OCI-LY7 (cell line): ENCODE data around the gene DDAH1. TPM values are rescaled to one million over a fixed set of nuclear protein-coding genes. Genes with fewer than 3 reads are reported as not detected.

Experiments
- BruUV-seq: library from RNA; stranded (reverse); fragments of 400-500 nt; replicated peaks from 2 replicates; lab custom pipeline; 2021; lab: Mats Ljungman, UMichigan
- CTCF ChIA-PET: fragments of 300-600 bp; sonication (Branson Sonifier 250); formaldehyde crosslinking; loops from one replicate; lab custom pipeline; 2022; ENCODE audit warnings: antibody characterized with exemption; ENCODE audit not compliant: unreplicated experiment; lab: Charles Lee
- POLR2A ChIA-PET: fragments of 300-600 bp; sonication (Branson Sonifier 250); formaldehyde crosslinking; loops from one replicate; lab custom pipeline; 2022; ENCODE audit warnings: antibody characterized with exemption; lab: Charles Lee
- DNase-seq: peaks from one replicate; pipeline ENCODE4 v3.0.0-alpha.2; 2015; ENCODE audit warnings: low spot score
- H2AFZ ChIP-seq: fragments of 200-600 bp; sonication (generic), shearing (Covaris generic); 2 replicates; pipeline ENCODE4 v1.6.1; 2014; ENCODE audit warnings: mild to moderate bottlenecking, antibody characterized with exemption, low read length, moderate library complexity
- H3K27ac ChIP-seq: fragments of 200-600 bp; sonication (generic); 2 replicates; pipeline ENCODE4 v1.5.1; 2014; ENCODE audit warnings: mixed run types, low read depth, mild to moderate bottlenecking, moderate library complexity, low read length, inconsistent platforms; ENCODE audit not compliant: poor library complexity, severe bottlenecking
- H3K36me3 ChIP-seq: fragments of 200-600 bp; sonication (generic); 2 replicates; pipeline ENCODE4 v1.6.1; 2014; ENCODE audit warnings: mild to moderate bottlenecking, antibody characterized with exemption, low read length, moderate library complexity, mixed read lengths; ENCODE audit not compliant: insufficient read depth
- H3K4me1 ChIP-seq: fragments of 200-600 bp; sonication (generic); 2 replicates; pipeline ENCODE4 v1.5.1; 2014; ENCODE audit warnings: mild to moderate bottlenecking, low read length; ENCODE audit not compliant: insufficient read depth, poor library complexity, severe bottlenecking
- H3K4me2 ChIP-seq: fragments of 200-600 bp; sonication (generic); 2 replicates; pipeline ENCODE4 v1.6.1; 2014; ENCODE audit warnings: mild to moderate bottlenecking, low read length
- H3K4me3 ChIP-seq: fragments of 200-600 bp; sonication (generic); 2 replicates; pipeline ENCODE4 v1.5.1; 2014; ENCODE audit warnings: mild to moderate bottlenecking, low read depth, low read length; ENCODE audit not compliant: poor library complexity, severe bottlenecking
- H3K79me2 ChIP-seq: fragments of 200-600 bp; sonication (generic); 2 replicates; pipeline ENCODE4 v1.6.1; 2016; ENCODE audit warnings: low read depth, mild to moderate bottlenecking, low read length, moderate library complexity, mixed read lengths; ENCODE audit not compliant: insufficient read depth
- H3K9me2 ChIP-seq: fragments of 200-600 bp; sonication (generic); 2 replicates; pipeline ENCODE4 v1.6.1; 2016; ENCODE audit warnings: mild to moderate bottlenecking, low read length, mixed read lengths; ENCODE audit not compliant: insufficient read depth
- H3K9me3 ChIP-seq: fragments of 200-600 bp; sonication (generic); 2 replicates; pipeline ENCODE4 v1.6.1; 2014; ENCODE audit warnings: mild to moderate bottlenecking, mixed run types, low read length, mixed read lengths
- H4K20me1 ChIP-seq: fragments of 200-600 bp; sonication (generic); 2 replicates; pipeline ENCODE4 v1.6.1; 2014; ENCODE audit warnings: mild to moderate bottlenecking, antibody characterized with exemption, low read length, moderate library complexity, mixed read lengths; ENCODE audit not compliant: insufficient read depth
- CTCF ChIP-seq: fragments of 200-600 bp; sonication (generic); conservative IDR thresholded peaks from 2 replicates; pipeline ENCODE4 v1.5.1; 2014; ENCODE audit warnings: mild to moderate bottlenecking, antibody characterized with exemption, low read length, moderate library complexity, mixed read lengths
- EZH2phosphoT487 ChIP-seq: fragments of 200-600 bp; sonication (generic); IDR thresholded peaks from 2 replicates; pipeline ENCODE4 v1.6.1; 2018; ENCODE audit warnings: low read depth, borderline replicate concordance, mild to moderate bottlenecking, mixed run types, antibody characterized with exemption, low read length, moderate library complexity, mixed read lengths
- intact Hi-C: fragments of 100-400 bp; cut with micrococcal nuclease; formaldehyde crosslinking; loops from one replicate; pipeline ENCODE4 v1.10.0; 2022; ENCODE audit not compliant: unreplicated experiment
- total RNA-seq, 2 experiments: library from RNA; depleted of rRNA in 1 of 2; stranded (reverse); fragments of >200 nt in 1 of 2; shearing (Covaris generic) in 1 of 2; gene quantifications; 2 replicates each; pipeline ENCODE4 v1.2.3, GENCODE V29; 2014 to 2022

The DDAH1 gene
- total RNA-seq, 2 experiments from 2014 or later, result not detected

- TF ChIP-seq CTCF, result no peak
- TF ChIP-seq EZH2phosphoT487, result no peak
- intact Hi-C loops, result no loop called here
- DNase-seq, result no peak
- no peak overlapping the region for H2AFZ ChIP-seq
- no TSS peak for BruUV-seq
- no peaks in the 10 kb centered on the region for H3K36me3 ChIP-seq
- no peak overlapping the region for H3K4me2 ChIP-seq
- POLR2A ChIA-PET, result interaction anchor here (0.6 to 1.0 kb wide), 2 partner anchors 10 to 578 kb away, joined by 3 read pairs; no protein-coding TSS in a partner anchor
- no peak overlapping the region for H3K4me3 ChIP-seq
- no peaks in the 10 kb centered on the region for H3K4me1 ChIP-seq
- H3K79me2 ChIP-seq, result no peaks in the 10 kb centered on the region
- H3K27ac ChIP-seq, result no peak overlapping the region
- H4K20me1 ChIP-seq, result no peaks in the 10 kb centered on the region
- CTCF ChIA-PET, result no interaction called here
- H3K9me2 ChIP-seq, result no peaks in the 10 kb centered on the region
- no peaks in the 10 kb centered on the region for H3K9me3 ChIP-seq
Observed at GRCh38 chr1:85386068-85386722, 78.8 kb downstream of the DDAH1 start.

- no peak overlapping the region for H3K4me3 ChIP-seq
- intact Hi-C loops, result no loop called here
- BruUV-seq, result no TSS peak
- no peaks in the 10 kb centered on the region for H3K9me3 ChIP-seq
- no peaks in the 10 kb centered on the region for H3K79me2 ChIP-seq
- DNase-seq, result no peak
- TF ChIP-seq EZH2phosphoT487, result no peak
- TF ChIP-seq CTCF, result no peak
- H3K36me3 ChIP-seq, result no peaks in the 10 kb centered on the region
- no peaks in the 10 kb centered on the region for H4K20me1 ChIP-seq
- H3K4me2 ChIP-seq, result no peak overlapping the region
- H3K4me1 ChIP-seq, result no peaks in the 10 kb centered on the region
- no peaks in the 10 kb centered on the region for H3K9me2 ChIP-seq
- H3K27ac ChIP-seq, result no peak overlapping the region
- H2AFZ ChIP-seq, result no peak overlapping the region
- POLR2A ChIA-PET, result interaction anchor here (1.0 kb wide), 1 partner anchor 10 kb away, joined by 3 read pairs; no protein-coding TSS in a partner anchor
- CTCF ChIA-PET, result no interaction called here
Observed at GRCh38 chr1:85379203-85380136, 85.5 kb downstream of the DDAH1 start.
